ENCODE data around the gene SLC17A5.
"Not testable (repeated sequence)": the region's sequence is repeated elsewhere in the genome, so short reads cannot be mapped to it uniquely, and the experiment has no call there.

SLC17A5 gene

DNA sequence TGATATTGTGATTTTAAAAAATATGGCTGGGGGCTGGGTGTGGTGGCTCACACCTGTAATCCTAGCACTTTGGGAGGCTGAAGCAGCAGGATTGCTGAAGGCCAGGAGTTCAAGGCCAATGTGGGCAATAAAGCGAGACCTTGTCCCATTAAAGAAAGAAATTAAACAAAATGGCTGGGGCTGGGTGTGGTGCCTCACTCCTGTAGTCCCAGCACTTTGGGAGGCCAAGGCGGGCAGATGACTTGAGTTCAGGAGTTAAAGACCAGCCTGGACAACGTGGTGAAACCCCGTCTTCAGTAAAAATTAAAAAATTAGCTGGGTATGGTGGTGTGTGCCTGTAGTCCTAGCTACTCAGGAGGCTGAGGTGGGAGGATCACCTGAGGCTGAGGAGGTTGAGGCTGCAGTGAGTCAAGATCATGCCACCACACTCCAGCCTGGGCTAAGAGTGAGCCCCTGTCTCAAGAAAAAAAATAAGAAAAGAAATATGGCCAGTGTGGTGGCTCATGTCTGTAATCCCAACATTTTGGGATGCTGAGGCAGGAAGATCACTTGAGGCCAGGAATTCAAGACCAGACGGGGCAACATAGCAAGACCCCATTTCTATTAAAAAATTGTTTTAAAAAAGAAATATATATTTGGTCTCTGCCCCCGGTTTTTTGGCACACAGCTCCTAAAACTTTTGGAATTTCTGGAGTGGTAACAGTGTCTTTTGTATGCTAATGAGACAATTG lies 39.8 kb downstream of the SLC17A5 start:
- no peak for DNase-seq

DNA sequence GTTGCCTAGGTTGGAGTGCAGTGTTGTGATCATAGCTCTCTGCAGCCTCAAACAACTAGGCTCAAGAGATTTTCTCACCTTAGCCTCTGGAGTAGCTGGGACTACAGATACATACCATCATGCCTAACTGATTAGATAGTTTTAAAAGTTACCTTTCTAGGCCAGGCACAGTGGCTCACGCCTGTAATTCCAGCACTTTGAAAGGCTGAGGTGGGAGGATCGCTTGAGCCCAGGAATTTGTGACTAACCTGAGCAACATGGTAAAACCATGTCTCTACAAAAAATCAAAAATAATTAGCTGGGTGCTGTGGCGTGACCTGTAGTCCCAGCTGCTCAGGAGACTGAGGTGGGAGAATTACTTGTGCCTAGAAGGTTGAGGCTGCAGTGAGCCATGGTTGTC lies 41.2 kb downstream of the SLC17A5 start:
- no peak for DNase-seq

DNA sequence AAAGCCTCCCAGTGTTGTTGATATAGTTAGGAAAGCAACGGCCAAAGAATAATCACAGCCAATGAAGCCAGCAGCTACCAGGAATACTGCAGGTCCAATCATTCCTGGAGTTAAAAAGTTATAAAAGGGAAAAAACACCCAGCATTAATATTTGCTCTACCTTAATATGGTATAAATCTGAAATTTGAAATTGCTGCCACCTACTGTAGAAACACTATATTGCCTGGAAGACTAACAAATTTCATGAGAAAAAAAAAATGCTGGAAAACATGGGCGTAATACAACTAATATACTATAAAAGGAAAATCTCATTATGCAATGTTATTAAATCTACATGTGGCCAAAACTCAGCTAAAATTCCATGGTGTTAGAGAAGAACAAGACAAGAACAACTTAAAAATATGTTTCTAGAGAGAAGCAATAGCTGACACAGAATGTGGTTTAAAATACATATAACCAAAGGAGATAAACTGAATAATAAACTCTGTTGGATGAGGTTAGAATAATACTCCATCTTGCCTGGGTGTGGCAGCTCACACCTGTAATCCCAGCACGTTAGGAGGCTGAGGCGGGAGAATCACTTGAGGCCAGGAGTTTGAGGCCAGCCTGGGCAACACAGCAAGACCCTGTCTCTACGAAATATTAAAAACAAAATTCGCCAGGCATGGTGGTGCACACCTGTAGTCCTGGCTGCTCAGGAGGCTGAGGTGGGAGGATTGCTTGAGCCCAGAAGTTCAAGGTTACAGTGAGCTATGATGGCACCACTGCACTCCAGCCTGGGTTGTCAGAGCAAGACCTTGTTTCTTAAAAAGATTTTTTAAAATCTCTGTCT lies 43.1 kb downstream of the SLC17A5 start:
- DNase-seq, result peak; percentile 13

DNA sequence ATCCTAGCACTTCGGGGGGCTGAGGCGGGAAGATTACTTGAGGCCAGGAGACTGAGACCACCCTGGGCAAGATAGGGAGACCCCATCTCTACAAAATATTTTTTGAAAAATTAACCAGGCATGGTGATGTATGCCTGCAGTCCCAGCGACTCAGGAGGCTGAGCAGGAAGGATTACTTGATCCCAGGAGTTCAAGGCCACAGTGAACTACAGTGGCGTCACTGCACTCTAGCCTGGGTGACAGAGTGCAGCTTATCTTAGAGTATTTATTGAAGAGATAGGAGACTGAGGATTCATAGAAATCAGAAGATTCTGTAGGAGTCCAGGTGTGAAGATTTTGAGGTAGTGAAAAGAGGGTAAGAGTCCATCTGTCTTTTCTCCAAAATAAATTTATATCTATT lies 45.0 kb downstream of the SLC17A5 start:
- DNase-seq, result no peak

DNA sequence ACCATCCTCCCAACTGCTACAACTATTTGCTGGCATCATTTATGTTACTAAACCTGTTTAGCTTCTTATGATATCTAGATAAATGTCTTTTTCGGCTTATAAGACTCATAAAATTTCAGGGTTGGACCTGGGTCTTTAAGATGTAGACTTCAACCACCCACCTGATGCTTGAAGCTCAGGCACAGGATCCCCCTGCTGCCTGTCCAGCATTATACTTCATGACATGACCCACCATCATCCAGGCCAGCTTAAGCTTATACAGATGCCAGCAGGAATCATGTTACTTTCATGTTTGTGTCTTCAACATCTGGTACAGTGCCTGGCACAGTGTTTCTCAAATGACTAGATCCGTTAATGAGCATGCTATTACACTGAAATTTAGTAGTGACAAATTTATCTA lies 47.4 kb downstream of the SLC17A5 start:
- DNase-seq, result no peak

DNA sequence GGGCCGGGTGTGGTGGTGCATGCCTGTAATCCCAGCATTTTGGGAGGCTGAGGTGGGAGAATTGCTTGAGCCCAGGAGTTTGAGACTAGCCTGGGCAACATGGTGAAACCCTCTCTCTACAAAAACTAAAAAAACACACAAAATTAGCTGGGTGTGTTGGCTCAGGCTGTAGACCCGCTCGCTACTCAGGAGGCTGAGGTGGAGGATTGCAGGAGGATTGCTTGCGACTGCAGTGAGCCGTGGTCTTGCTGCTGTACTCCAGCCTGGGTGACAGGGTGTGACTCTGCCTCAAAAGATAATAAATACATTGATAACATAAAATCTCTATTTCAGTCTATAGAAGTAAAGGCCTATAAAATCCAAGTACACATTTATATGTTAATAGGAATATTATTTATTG lies 49.3 kb downstream of the SLC17A5 start:
- no peak for DNase-seq

DNA sequence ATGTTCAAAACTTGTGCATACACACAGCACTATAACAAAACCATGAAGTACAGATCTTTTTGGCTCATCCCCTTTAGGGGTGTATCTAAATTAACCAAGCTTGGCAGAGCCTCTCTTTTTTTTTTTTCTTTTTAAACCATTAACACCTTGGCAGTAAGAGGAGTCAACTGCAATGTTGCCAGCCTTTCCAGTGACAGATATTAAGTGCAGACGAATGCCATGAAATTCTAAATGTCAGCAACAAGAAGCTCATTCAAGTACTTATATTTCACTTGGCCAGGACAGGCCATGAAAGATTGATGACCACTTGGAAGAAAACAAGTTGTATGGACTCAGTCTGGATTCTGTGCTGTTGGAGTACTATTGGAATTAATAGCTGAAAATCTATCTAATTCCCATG lies 49.8 kb downstream of the SLC17A5 start:
- DNase-seq, result no peak

DNA sequence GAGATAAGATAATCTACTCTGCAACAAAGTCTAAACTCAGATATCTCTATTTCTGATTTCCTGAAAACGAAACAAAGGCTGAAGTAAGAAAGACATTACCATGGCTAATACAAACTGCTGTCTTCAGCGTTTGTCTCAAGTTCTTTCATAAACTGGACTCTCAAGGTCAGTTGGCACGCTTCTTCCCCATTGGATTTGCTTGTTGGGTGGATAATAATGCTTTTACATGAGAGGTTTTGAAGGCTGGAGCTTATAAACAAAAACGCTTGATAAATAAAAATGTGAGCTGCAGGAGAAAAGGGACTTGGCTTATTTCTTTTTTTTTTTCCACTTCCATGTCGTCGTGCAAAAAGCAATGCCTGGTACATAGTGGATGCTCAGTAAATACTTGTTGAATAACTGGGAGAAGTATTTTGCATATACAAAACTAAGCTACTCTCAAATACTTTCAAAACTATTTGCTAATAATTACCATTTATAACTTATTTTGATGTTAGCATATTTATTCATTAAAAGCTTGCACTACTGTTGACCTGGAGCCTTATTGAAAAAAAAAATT lies 67.3 kb downstream of the SLC17A5 start:
- no peak for DNase-seq

DNA sequence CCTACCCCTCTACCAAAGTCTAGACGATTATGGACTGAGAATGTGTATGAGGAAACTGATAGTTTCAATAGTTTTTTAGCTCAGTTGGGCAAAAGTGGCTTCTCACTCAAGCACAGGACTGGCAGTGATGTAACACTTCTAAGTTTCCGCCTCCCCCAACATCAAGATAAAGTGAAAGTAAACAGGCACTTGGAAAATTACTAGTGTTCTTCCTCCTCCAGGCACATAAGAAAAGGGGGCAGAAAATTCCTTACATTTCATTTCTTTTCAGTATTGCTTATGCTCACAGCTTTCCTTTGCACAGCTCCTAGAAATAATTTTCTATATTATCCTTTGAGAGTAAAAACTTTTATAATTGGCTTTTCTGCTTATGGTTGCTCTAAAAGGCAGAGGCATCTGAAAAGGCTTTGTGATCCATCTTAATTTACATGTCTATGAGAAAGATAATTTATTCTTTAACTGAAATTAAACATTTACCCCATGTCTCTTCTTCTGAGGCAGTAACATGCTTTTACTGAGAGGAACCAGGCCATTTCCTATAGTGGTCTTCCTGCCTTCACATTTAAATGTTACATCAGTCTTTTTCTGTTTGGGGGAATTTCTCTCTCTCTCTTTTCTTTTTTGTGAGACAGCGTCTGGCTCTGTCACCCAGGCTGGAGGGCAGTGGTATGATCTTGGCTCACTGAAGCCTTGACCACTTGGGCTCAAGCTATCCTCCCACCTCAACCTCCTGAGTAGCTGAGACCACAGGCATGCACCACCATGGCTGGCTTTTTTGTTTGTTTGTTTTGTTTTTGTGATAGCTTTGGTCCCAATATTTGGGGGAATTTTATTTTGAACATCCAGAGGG lies 68.0 kb downstream of the SLC17A5 start:
- no peak for DNase-seq

DNA sequence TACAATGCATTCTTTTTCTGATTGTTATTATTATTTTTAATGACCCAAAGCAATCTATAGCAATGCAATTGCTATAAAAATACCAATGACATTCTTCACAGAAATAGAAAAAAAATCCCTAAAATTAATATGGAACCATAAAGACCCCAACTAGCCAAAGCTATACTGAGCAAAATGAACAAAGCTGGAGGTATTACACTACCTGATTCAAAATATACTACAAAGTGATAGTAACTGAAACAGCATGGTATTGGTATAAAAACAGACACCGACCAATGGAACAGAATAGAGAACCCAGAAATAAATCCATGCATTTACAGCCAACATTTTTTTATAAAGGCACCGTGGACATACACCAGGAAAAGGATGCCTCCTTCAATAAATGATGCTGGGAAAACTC lies 72.5 kb downstream of the SLC17A5 start:
- no peak for DNase-seq

DNA sequence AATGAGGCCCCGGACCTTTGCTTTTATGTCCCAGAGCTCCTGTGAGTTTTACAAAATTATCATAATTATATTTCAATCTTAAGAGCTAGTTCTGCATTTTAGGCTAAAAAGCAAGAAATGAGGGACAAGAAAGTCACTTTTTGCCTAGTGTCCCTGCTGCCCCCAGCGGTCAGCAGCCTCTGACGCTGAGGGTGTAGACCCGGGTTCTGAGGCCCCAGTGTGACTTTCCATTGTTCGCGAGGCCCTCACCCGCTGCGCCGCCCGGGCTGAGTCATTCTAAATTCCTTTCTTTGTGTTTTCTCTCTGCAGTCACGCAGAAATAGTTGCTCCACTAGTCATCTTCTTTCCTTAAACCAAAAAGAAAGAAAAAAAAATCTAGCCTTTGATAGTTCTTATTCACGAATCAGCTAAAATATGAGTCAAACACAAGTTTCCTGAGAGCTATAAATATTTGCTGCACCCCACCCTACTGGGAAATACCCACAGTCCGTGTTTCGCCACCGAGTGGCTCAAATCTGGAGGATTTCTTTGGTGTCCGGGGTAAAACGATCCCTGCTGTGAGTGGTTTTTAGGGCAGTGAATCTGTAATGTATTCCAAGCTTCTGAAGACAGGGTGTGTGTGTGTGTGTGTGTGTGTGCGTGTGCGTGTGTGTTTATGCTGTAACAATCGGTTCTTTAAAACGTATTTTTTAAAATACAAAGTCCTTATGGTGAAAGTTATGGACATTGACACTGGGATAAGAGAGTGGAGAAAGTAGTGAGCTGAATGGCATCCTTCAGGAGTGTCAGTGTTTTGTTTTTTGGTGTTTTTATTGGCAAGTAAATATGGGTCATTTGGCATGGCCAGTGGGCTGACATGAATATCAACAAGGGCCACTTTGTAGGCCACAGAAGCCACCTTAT lies 73.3 kb downstream of the SLC17A5 start:
- no peak for DNase-seq

DNA sequence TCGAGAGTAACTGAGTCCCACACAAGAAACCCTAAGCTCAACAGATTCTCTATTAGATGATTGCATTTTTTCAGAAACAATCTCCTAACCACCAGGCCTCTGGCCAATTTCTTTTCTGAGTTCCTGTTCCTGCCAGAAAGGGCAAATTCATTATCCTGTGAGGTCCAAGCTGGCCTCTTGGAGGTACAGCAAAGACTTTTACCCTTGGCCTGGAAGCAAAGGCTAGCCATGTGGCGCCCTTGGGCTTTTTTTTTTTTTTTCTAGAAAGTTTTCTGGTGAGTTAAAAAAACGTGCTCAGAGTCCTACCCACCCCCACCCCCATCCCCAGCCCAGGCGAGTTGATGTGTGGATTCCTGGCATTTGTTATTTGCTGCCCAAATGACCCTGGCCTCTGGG lies 73.9 kb downstream of the SLC17A5 start:
- no peak for DNase-seq

DNA sequence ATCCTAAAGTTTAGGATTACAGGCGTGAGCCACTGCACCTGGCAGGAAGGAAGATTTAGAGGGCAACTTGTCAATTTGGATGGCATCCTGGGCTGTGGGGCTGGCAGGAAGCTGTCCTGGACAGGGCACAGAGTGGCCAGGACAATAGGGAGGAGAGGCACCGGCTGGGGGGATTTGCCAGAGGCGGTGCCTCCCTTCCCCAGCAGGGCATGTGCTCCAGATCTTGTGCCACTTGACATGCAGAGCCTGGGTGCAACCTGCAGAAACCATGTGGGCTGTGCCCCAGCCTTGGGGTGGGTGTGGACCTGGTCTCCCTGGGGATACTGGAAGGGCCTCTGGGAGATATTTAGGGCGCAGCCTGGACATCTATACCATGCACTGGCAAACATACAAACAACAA lies 74.4 kb downstream of the SLC17A5 start:
- no peak for DNase-seq

DNA sequence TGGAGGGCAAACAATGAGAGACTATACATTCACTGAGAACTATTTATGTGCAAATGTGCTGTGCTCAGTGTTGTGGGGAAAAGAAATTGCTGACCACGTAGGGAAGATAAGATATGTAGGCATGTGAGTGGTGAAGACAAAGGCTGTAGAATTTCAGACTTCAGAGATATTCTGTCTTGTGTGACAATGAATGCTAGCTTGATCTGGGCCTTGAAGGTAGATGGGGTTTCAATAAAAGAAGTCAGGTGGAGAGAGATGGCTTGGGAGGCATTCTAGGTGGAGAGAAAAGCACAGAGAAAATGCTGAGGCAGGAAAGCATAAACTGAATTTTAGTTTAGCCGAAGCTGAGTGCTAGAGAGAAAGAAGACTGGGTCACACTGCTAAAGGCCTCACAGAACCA lies 76.1 kb downstream of the SLC17A5 start:
- no peak for DNase-seq

DNA sequence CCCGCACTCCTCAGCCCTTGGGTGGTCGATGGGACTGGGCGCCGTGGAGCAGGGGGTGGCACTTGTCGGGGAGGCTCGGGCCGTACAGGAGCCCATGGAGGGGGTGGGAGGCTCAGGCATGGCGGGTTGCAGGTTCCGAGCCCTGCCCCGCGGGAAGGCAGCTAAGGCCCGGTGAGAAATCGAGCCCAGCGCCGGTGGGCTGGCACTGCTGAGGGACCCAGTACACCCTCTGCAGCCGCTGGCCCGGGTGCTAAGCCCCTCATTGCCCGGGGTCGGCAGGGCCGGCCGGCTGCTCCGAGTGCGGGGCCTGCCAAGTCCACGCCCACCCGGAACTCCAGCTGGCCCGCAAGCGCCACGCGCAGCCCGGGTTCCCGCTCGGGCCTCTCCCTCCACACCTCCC lies 81.3 kb downstream of the SLC17A5 start:
- not testable (repeated sequence) for DNase-seq

DNA sequence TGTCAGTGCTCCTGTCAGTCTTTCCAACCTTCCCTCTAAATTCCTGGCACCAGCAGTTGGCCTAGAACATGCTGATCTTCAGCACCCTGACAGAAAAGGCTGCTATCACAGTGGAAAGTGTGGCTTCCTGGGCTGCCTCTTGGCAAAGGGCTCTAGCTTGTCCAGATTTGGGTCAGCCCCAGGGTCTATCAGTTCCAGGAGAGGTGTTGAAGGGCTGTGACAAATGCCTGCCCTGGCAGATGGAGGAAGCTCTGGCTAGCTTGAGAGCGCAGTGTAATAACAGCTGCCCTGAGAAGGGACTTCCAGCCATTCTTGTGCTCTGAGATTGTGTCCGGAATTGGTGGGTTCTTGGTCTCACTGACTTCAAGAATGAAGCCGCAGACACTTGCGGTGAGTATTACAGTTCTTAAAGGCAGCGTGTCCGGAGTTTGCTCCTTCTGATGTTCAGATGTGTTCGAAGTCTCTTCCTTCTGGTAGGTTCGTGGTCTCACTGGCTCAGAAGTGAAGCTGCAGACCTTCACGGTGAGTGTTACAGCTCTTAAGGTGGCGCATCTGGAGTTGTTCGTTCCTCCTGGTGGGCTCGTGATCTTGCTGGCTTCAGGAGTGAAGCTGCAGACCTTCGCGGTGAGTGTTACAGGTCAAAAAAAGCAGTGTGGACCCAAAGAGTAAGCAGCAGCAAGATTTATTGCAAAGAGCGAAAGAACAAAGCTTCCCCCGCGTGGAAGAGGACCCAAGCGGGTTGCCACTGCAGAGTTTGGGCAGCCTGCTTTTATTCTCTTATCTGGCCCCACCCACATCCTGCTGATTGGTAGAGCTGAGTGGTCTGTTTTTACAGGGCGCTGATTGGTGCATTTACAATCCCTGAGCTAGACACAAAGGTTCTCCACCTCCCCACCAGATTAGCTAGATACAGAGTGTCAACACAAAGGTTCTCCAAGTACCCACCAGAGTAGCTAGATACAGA lies 82.3 kb downstream of the SLC17A5 start:
- not testable (repeated sequence) for DNase-seq

DNA sequence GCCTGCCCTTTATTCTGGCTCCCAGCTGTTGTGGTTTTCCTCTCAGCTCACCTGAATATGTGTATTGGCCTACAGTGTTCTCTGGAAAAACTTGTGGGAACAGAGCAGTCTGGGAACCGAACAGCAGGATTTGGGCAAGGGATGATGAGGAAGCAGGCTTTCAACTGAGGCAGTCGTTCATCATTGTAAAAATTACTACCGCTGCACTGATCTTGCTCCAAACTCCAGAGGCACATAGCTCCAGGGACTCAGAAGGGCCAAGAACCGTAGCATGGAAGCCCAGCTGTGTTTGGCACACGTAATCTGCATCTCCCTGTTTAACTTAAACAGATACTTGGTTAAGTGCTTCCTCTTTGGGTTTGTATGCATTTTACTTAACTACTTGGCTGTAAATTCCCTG lies 84.7 kb downstream of the SLC17A5 start:
- no peak for DNase-seq

DNA sequence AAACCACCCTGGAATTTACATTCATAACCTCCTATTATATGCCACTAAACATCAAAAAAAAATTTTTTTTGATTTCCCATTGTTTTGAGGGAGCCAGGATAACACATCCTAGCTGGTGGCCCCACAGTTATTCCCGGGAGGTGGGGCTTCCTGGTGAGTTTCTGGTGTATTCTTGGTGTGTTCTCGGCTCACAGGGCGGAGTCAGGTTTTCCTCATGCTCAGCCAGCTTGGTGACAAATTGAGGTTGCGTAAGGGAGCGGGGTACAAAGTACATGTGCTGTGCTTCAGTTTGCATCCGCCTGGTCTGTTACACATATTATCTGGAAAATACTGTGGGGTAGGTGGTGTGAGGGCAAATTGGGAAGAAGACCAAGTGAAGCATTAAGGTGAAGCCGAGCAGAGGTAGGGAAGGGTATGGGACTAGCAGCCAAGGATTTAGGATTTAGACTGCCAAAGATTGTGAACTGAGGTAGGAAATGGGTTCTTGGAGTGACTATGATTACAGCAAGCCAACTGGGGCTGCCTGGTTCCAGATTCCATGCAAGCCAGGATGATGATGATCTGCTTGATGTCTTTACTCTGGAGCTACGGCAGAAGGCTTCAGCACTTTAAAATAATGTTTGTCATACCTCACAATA lies 86.7 kb downstream of the SLC17A5 start:
- DNase-seq, result no peak

DNA sequence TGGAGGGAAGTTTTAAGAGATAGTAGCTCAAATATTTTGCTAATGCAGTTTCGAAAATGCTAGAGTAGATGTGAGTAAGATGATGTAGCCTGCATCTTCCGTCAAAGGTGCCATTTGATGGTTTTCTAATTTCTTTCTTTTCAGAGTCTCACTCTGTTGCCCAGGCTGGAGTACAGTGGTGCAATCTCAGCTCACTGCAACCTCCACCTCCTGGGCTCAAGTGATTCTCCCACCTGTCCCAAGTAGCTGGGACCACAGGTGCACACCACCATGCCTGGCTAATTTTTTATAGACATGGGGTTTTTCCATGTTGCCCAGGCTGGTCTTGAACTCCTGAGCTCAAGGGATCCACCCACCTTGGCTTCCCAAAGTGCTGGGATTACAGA lies 87.3 kb downstream of the SLC17A5 start:
- not testable (repeated sequence) for DNase-seq

DNA sequence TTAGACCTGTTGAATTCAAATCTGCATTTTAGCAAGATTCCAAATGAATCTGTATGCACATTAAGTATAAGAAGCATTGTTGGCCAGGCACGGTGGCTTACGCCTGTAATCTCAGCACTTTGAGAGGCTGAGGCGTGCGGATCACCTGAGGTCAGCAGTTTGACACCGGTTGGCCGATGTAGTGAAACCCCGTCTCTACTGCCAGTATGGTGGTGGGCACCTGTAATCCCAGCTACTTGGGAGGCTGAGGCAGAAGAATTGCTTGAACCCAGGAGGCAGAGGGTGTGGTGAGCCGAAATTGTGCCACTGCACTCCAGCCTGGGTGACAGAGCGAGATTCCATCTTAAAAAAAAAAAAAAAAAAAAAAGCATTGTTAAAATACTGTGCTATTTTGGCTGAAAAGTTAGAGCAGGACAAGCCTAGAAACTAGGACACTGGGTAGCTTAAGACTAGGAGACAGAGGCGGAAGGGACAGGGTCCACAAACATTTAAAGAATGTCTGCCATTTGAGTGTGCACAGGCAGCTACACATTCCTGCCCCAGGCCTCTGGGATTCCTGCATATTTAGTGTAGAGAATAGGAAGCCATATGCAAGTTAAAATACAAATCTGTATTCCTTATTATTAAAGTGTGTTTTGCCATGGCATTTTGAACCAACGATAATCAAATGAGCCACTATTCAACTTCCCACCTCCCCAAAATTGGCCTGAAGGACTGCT lies 87.9 kb downstream of the SLC17A5 start:
- DNase-seq, result no peak
